Measurements from ENCODE around the gene HNRNPA2B1.
"Not testable (repeated sequence)": the region's sequence is repeated elsewhere in the genome, so short reads cannot be mapped to it uniquely, and the experiment has no call there.

The HNRNPA2B1 gene

GRCh38 chr7:26183545-26184280 is 16.8 kb downstream of the HNRNPA2B1 start:
- no peak for DNase-seq

GRCh38 chr7:26182706-26183105 is 17.8 kb downstream of the HNRNPA2B1 start:
- no peak for DNase-seq

- DNase-seq: no peak
Observed at GRCh38 chr7:26182283-26182682, 18.3 kb downstream of the HNRNPA2B1 start.

GRCh38 chr7:26181474-26182227 is 18.9 kb downstream of the HNRNPA2B1 start:
- no peak for DNase-seq

GRCh38 chr7:26180792-26181198 is 19.8 kb downstream of the HNRNPA2B1 start:
- no peak for DNase-seq

GRCh38 chr7:26179826-26180497 is 20.6 kb downstream of the HNRNPA2B1 start:
- DNase-seq: no peak

GRCh38 chr7:26179422-26179821 is 21.1 kb downstream of the HNRNPA2B1 start:
- DNase-seq: no peak

GRCh38 chr7:26178272-26178960 is 22.1 kb downstream of the HNRNPA2B1 start:
- DNase-seq: no peak

GRCh38 chr7:26177269-26177668 is 23.3 kb downstream of the HNRNPA2B1 start:
- DNase-seq: not testable (repeated sequence)

GRCh38 chr7:26176696-26177095 is 23.9 kb downstream of the HNRNPA2B1 start:
- DNase-seq: not testable (repeated sequence)

GRCh38 chr7:26175903-26176302 is 24.6 kb downstream of the HNRNPA2B1 start:
- DNase-seq: not testable (repeated sequence)

GRCh38 chr7:26172048-26172447 is 28.5 kb downstream of the HNRNPA2B1 start:
- DNase-seq: no peak

- DNase-seq: no peak
Observed at GRCh38 chr7:26171601-26172000, 28.9 kb downstream of the HNRNPA2B1 start.

GRCh38 chr7:26170663-26171062 is 29.9 kb downstream of the HNRNPA2B1 start:
- DNase-seq: no peak

GRCh38 chr7:26169271-26169670 is 31.3 kb downstream of the HNRNPA2B1 start:
- DNase-seq: no peak

GRCh38 chr7:26168458-26169023 is 32.0 kb downstream of the HNRNPA2B1 start:
- no peak for DNase-seq

GRCh38 chr7:26167303-26167934 is 33.1 kb downstream of the HNRNPA2B1 start:
- DNase-seq: no peak

GRCh38 chr7:26166684-26167266 is 33.8 kb downstream of the HNRNPA2B1 start:
- no peak for DNase-seq

GRCh38 chr7:26165950-26166683 is 34.4 kb downstream of the HNRNPA2B1 start:
- DNase-seq: no peak

GRCh38 chr7:26163804-26164203 is 36.7 kb downstream of the HNRNPA2B1 start:
- DNase-seq: not testable (repeated sequence)

- DNase-seq: no peak
Observed at GRCh38 chr7:26162431-26162830, 38.1 kb downstream of the HNRNPA2B1 start.
